ENCODE results near the gene PPID.

GRCh38 chr4:158676076-158676475, 47.1 kb downstream of the PPID start:
- TF ChIP-seq, protein P1, sequence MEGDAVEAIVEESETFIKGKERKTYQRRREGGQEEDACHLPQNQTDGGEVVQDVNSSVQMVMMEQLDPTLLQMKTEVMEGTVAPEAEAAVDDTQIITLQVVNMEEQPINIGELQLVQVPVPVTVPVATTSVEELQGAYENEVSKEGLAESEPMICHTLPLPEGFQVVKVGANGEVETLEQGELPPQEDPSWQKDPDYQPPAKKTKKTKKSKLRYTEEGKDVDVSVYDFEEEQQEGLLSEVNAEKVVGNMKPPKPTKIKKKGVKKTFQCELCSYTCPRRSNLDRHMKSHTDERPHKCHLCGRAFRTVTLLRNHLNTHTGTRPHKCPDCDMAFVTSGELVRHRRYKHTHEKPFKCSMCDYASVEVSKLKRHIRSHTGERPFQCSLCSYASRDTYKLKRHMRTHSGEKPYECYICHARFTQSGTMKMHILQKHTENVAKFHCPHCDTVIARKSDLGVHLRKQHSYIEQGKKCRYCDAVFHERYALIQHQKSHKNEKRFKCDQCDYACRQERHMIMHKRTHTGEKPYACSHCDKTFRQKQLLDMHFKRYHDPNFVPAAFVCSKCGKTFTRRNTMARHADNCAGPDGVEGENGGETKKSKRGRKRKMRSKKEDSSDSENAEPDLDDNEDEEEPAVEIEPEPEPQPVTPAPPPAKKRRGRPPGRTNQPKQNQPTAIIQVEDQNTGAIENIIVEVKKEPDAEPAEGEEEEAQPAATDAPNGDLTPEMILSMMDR (IDR thresholded peaks at IDR 0.05; ENCODE audit: low read length): no peak
- no peak for TF ChIP-seq EZH2 (IDR thresholded peaks at IDR 0.05; ENCODE audit: borderline replicate concordance, low read length)

Measured in OCI-LY1 (cell line).